Activated naive CD8-positive, alpha-beta T cell treated with anti-CD3 and anti-CD28 coated beads, Interleukin-2, amount 50 U/mL, for 16 hours (primary cell): ENCODE data around the gene CCNA1.

ENCODE experiments used
- DNase-seq: peaks from one replicate; pipeline ENCODE4 v3.0.0-alpha.2; 2020; ENCODE audit warnings: low read depth, low spot score

CCNA1 gene

DNA sequence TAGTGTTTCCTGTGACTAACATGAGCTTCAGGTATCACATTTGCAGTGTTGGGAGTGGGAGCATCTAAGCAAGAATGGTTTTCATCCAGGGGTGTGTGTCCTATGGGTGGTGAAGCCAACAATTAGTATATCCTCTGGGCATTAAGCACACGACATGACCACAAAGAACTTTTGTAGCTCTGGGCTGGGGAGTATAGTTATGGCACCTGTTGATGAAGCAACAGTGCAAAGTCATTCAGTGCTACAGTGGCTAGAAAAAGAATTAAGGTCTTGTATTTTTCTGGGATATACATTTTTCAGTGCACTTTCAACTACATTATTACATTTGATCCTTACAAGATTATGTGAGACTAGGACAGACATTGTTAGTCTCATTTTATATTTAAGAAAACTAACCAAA lies 21.8 kb downstream of the CCNA1 start:
- DNase-seq = no peak

DNA sequence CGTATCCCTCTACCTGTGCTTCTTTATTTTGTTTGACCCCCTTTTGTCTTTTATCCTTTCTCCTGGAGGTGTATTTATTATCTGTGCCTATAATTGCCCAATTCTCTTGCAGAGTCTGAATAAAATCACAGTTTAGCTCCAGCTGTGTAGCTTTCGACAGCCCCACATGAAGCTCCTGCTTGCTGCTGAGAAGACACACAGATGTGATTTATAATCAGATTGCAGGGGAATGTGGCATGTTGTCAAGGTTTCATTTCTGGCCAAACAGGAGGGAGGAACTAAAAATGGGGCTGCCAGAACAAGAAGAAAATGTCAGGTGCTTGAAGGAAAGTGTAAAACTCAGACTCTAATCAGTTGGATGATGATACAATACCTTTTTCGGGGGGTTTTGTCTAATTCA lies 22.7 kb downstream of the CCNA1 start:
- no peak for DNase-seq

DNA sequence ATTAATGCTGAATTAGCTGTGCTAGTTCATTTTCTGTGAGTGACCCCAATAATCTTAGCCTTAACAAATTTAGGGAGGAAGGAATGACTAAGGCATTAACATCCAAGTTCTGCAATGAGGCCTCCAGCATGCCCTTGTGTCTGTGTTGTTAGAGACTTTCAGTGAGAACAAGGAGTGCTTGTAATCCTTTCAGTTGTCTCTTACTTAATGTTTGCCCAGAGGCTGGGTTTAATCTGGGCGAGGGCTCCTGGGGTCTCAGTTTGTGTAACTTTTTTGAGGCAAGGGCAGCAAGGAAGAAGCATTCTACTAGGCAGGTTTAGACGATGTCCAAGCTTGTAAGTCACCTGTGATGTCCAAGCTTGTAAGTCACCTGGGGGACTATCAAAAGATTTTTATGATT lies 24.3 kb downstream of the CCNA1 start:
- no peak for DNase-seq

DNA sequence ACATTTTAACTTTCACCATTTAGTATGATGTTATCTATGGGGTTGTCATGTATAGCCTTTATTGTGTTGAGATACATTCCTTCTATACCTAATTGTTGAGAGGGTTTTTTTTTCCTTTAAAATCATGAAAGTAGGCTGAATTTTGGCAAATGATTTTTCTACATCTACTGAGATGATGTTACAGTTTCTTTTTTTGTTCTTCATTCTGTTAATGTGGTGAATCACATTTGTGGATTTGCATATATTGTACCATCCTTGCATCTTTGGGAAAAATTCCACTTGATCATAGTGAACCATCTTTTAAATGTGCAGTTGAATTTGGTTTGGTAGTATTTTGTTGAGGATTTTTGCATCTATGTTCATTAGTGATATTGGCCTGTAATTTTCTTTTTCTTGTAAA lies 29.2 kb downstream of the CCNA1 start:
- DNase-seq = no peak

DNA sequence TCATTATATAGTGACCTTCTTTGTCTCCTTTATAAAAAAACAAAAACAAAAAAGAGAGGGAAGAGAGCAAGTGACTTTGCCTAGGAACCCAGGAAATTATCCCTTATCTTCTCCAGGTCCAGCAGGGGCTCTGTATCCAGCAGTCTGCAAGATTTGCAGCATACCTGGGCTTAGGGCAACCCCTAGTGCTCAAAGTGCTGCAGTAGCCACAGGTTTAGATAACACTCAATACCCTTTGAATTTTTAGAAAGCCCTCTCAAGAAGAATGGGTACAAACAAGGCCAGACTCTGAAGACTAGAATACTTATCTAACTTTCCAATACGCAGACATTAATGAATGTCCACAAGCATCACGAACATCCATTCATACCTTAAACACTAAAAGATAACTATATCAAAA lies 43.2 kb downstream of the CCNA1 start:
- DNase-seq = no peak

DNA sequence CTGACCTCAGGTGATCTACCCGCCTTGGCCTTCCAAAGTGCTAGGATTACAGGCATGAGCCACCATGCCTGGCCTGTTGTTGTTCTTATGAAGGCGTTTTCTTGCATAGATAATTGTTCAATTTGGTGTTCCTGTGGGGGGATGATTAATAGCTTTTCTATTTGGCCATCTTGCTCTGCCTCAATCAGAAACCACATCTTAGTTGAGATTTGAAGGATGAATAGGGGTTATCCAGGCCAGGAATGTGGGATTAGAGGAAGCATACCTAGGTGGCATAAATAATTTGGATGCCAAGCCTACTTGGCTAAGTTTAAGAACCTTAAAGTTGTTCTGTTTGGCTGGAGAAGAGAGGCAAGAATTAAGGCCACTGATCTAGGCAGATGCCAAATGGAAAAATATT lies 44.4 kb downstream of the CCNA1 start:
- DNase-seq = no peak

DNA sequence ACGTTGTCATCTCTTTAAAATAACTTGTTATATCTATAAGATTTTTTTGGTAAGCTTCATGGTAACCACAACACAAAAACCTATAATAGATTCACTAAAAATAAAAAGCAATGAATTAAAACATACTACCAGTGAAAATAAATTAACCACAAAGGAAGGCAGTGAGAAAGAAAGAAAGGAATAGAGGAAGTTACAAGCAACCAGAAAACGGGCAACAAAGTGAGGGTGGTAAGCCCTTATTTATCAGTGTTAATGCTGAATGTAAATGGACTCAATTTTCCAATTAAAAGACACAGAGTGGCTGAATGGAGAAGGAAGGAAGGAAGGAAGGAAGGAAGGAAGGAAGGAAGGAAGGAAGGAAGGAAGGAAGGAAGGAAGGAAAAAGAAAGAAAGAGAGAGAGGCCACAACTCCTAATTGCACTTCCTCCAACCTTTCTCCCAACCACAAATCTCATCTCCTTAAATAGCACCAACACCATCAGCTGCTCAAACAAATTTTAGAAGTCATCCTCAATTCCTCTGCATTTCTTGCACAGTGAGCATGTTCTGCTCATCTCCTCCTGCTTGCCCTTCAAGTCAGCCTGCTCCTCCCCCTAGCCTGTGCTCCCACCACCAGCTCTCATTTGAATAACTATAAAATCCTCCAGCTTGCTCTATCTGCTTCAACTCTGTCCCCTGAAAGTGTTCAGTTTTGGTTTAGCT lies 48.6 kb downstream of the CCNA1 start:
- DNase-seq = no peak

DNA sequence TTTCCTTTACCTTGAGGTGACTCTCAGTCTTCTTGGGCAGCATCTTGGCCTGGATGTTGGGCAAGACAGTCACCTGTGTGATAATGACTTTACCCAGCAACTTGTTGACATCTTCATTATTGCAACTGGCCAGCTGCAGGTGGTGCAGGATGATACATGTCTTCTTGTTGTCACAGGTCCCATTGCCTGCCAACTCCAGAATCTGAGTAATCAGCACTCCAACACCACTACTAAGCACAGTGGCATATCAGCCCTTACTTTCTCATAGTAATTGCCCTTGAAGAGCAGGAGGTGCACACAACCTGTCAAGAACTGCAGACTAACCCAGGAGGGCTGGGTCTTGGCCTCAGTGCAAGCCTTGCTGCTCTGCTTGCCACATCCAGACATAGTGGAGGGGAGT lies 57.8 kb downstream of the CCNA1 start:
- no peak for DNase-seq
